Measurements from ENCODE around the gene AAK1.
A peak's percentile ranks its signal among the peaks of the same experiment; 100 is the strongest.
"Not testable (repeated sequence)": the region's sequence is repeated elsewhere in the genome, so short reads cannot be mapped to it uniquely, and the experiment has no call there.

Gene AAK1

GRCh38 chr2:69436938-69437750 is 206.4 kb downstream of the AAK1 start, which contains the start of gene NFU1:
Gene NFU1 (minus strand): TSS chr2:69437435. CDS start chr2:69437422, 13 bp downstream.
- peak; percentile 95 for DNase-seq

- no peak for DNase-seq
Measured at GRCh38 chr2:69436596-69436937, 207.0 kb downstream of the AAK1 start.

GRCh38 chr2:69434753-69435152 is 208.8 kb downstream of the AAK1 start:
- no peak for DNase-seq

GRCh38 chr2:69429491-69430183 is 213.9 kb downstream of the AAK1 start:
- no peak for DNase-seq

- DNase-seq = no peak
Measured at GRCh38 chr2:69428981-69429380, 214.6 kb downstream of the AAK1 start.

GRCh38 chr2:69424419-69424818 is 219.1 kb downstream of the AAK1 start:
- DNase-seq = no peak

GRCh38 chr2:69422198-69422597 is 221.3 kb downstream of the AAK1 start:
- DNase-seq = no peak

GRCh38 chr2:69419111-69419510 is 224.4 kb downstream of the AAK1 start:
- not testable (repeated sequence) for DNase-seq

- no peak for DNase-seq
Measured at GRCh38 chr2:69416147-69416546, 227.4 kb downstream of the AAK1 start.

Measured in right forelimb (tissue), 1 donor.